ENCODE measurements around the gene CCDC181.

DNA sequence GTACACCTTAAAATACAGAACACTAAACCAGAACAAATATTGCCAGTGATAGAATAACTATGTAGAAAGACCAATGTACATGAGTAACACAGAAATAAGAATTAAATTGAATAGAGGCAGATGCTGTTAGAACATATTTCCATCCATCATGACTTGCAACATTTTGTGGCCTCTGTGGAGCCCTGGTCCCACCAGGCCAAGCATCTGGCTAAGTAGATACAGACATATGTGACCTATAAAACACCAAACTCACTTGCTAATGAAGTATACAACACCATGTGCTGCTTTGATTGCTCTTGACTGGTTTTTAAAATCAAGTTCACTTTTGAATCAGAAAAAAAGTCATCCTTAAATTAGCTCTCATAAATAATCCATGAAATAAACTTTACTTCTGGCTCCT, 38.0 kb upstream of the CCDC181 start:
- TF ChIP-seq YY1 (IDR thresholded peaks at IDR 0.05; ENCODE audit: low read depth) (no peak), EGR1 (IDR thresholded peaks at IDR 0.05) (no peak), RAD21 (IDR thresholded peaks at IDR 0.05; ENCODE audit: low read depth) (no peak), TAF1 (IDR thresholded peaks at IDR 0.05; ENCODE audit: low read depth) (no peak), FOXM1 (IDR thresholded peaks at IDR 0.05; ENCODE audit: borderline replicate concordance, low read depth) (no peak), ZBTB7A (IDR thresholded peaks at IDR 0.05; ENCODE audit: low read depth) (no peak), EP300 (IDR thresholded peaks at IDR 0.05; ENCODE audit: borderline replicate concordance) (no peak), NFIC (IDR thresholded peaks at IDR 0.05) (no peak), CREB1 (IDR thresholded peaks at IDR 0.05; ENCODE audit: low read depth) (no peak), CEBPB (IDR thresholded peaks at IDR 0.05) (no peak), TEAD4 (IDR thresholded peaks at IDR 0.05) (no peak), TCF12 (IDR thresholded peaks at IDR 0.05; ENCODE audit: low read depth) (no peak)
- TF ChIP-seq, protein P1, sequence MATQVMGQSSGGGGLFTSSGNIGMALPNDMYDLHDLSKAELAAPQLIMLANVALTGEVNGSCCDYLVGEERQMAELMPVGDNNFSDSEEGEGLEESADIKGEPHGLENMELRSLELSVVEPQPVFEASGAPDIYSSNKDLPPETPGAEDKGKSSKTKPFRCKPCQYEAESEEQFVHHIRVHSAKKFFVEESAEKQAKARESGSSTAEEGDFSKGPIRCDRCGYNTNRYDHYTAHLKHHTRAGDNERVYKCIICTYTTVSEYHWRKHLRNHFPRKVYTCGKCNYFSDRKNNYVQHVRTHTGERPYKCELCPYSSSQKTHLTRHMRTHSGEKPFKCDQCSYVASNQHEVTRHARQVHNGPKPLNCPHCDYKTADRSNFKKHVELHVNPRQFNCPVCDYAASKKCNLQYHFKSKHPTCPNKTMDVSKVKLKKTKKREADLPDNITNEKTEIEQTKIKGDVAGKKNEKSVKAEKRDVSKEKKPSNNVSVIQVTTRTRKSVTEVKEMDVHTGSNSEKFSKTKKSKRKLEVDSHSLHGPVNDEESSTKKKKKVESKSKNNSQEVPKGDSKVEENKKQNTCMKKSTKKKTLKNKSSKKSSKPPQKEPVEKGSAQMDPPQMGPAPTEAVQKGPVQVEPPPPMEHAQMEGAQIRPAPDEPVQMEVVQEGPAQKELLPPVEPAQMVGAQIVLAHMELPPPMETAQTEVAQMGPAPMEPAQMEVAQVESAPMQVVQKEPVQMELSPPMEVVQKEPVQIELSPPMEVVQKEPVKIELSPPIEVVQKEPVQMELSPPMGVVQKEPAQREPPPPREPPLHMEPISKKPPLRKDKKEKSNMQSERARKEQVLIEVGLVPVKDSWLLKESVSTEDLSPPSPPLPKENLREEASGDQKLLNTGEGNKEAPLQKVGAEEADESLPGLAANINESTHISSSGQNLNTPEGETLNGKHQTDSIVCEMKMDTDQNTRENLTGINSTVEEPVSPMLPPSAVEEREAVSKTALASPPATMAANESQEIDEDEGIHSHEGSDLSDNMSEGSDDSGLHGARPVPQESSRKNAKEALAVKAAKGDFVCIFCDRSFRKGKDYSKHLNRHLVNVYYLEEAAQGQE (IDR thresholded peaks at IDR 0.05; ENCODE audit: low read depth): no peak
- TF ChIP-seq, protein P2, sequence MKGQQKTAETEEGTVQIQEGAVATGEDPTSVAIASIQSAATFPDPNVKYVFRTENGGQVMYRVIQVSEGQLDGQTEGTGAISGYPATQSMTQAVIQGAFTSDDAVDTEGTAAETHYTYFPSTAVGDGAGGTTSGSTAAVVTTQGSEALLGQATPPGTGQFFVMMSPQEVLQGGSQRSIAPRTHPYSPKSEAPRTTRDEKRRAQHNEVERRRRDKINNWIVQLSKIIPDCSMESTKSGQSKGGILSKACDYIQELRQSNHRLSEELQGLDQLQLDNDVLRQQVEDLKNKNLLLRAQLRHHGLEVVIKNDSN (IDR thresholded peaks at IDR 0.05): no peak

Data from Ishikawa (cell line).